PC-3 (cell line): ENCODE data around the gene VPS35L. TPM values are rescaled to one million over a fixed set of nuclear protein-coding genes. Genes with fewer than 3 reads are reported as not detected.
A peak's percentile ranks its signal among the peaks of the same experiment; 100 is the strongest.

Source experiments
- ATAC-seq: fragments of 200-7000 bp; cut with Tn5 transposase; 2 replicates; pipeline ENCODE4 v1.9.1; 2020; ENCODE audit warnings: mild to moderate bottlenecking, moderate library complexity
- BruUV-seq: library from RNA; stranded (reverse); fragments of 400-500 nt; replicated peaks from 2 replicates; lab custom pipeline; 2021; lab: Mats Ljungman, UMichigan
- CTCF ChIA-PET: fragments of 300-600 bp; sonication (Branson Sonifier 250); formaldehyde crosslinking; loops from one replicate; lab custom pipeline; 2022; ENCODE audit warnings: antibody characterized with exemption; lab: Charles Lee
- POLR2A ChIA-PET: fragments of 300-600 bp; sonication (Branson Sonifier 250); formaldehyde crosslinking; loops from one replicate; lab custom pipeline; 2022; ENCODE audit warnings: antibody characterized with exemption; ENCODE audit not compliant: unreplicated experiment; lab: Charles Lee
- DNase-seq: peaks from one replicate; pipeline ENCODE4 v3.0.0-alpha.2; 2015
- H2AFZ ChIP-seq: fragments of 300-600 bp; sonication (generic); 2 replicates; pipeline ENCODE4 v1.6.0; 2016; ENCODE audit warnings: antibody characterized with exemption, low read length
- H3F3A ChIP-seq: fragments of 300-600 bp; sonication (generic); one replicate; pipeline ENCODE4 v1.6.0; 2017; ENCODE audit warnings: antibody characterized with exemption, low read length, control low read depth, mild to moderate bottlenecking; ENCODE audit not compliant: unreplicated experiment
- H3K27ac ChIP-seq: fragments of 300-600 bp; sonication (generic); 2 replicates; pipeline ENCODE4 v1.5.1; 2016; ENCODE audit warnings: mild to moderate bottlenecking, low read length
- H3K27me3 ChIP-seq: fragments of 300-600 bp; sonication (generic); 2 replicates; pipeline ENCODE4 v1.6.1; 2016; ENCODE audit warnings: low read length, mixed read lengths
- H3K36me3 ChIP-seq: fragments of 300-600 bp; sonication (generic); 2 replicates; pipeline ENCODE4 v1.6.1; 2016; ENCODE audit warnings: low read depth, mixed run types, low read length, mixed read lengths
- H3K4me1 ChIP-seq: fragments of 300-600 bp; sonication (generic); 2 replicates; pipeline ENCODE4 v1.5.1; 2016; ENCODE audit warnings: low read length; ENCODE audit not compliant: insufficient read depth
- H3K4me2 ChIP-seq: fragments of 300-600 bp; sonication (generic); 2 replicates; pipeline ENCODE4 v1.6.0; 2016; ENCODE audit warnings: low read length
- H3K4me3 ChIP-seq: fragments of 300-600 bp; sonication (generic); 2 replicates; pipeline ENCODE4 v1.5.1; 2016; ENCODE audit warnings: mild to moderate bottlenecking, low read length, mixed read lengths
- H3K79me2 ChIP-seq: fragments of 300-600 bp; sonication (generic); 2 replicates; pipeline ENCODE4 v1.6.1; 2017; ENCODE audit warnings: low read length, mixed read lengths
- H3K9ac ChIP-seq: fragments of 300-600 bp; sonication (generic); 2 replicates; pipeline ENCODE4 v1.6.0; 2016; ENCODE audit warnings: mild to moderate bottlenecking, low read length
- H3K9me2 ChIP-seq: fragments of 300-600 bp; sonication (generic); replicated peaks from 2 replicates; pipeline ENCODE4 v1.6.1; 2016; ENCODE audit warnings: mixed run types, low read length, mixed read lengths
- H3K9me3 ChIP-seq: fragments of 300-600 bp; sonication (generic); 2 replicates; pipeline ENCODE4 v1.6.1; 2016; ENCODE audit warnings: low read length, mixed read lengths
- H4K20me1 ChIP-seq: fragments of 300-600 bp; sonication (generic); 2 replicates; pipeline ENCODE4 v1.6.1; 2016; ENCODE audit warnings: low read length, mixed read lengths
- EZH2 ChIP-seq: fragments of 300-600 bp; sonication (generic); IDR thresholded peaks from one replicate; pipeline ENCODE4 v1.6.1; 2017; ENCODE audit warnings: antibody characterized with exemption, mild to moderate bottlenecking, low read length; ENCODE audit not compliant: unreplicated experiment
- EZH2phosphoT487 ChIP-seq: fragments of 300-600 bp; sonication (generic); IDR thresholded peaks from 2 replicates; pipeline ENCODE4 v1.6.1; 2018; ENCODE audit warnings: mild to moderate bottlenecking, antibody characterized with exemption, low read length, borderline replicate concordance
- intact Hi-C: fragments of 100-400 bp; cut with micrococcal nuclease; formaldehyde crosslinking; loops from 2 replicates; pipeline ENCODE4 v1.9.0; 2023
- total RNA-seq: library from RNA; depleted of rRNA; stranded (reverse); fragments of >200 nt; gene quantifications from 2 replicates; pipeline ENCODE4 v1.2.3, GENCODE V29; 2014
- TF ChIP-seq, protein P1 (sequence below): fragments of 300-600 bp; sonication (generic); conservative IDR thresholded peaks from 2 replicates; pipeline ENCODE4 v1.5.1; 2017; ENCODE audit warnings: antibody characterized with exemption, low read depth, mild to moderate bottlenecking, low read length

Gene VPS35L
- total RNA-seq, 1 experiment from 2014 or later = 2.9 TPM

DNA sequence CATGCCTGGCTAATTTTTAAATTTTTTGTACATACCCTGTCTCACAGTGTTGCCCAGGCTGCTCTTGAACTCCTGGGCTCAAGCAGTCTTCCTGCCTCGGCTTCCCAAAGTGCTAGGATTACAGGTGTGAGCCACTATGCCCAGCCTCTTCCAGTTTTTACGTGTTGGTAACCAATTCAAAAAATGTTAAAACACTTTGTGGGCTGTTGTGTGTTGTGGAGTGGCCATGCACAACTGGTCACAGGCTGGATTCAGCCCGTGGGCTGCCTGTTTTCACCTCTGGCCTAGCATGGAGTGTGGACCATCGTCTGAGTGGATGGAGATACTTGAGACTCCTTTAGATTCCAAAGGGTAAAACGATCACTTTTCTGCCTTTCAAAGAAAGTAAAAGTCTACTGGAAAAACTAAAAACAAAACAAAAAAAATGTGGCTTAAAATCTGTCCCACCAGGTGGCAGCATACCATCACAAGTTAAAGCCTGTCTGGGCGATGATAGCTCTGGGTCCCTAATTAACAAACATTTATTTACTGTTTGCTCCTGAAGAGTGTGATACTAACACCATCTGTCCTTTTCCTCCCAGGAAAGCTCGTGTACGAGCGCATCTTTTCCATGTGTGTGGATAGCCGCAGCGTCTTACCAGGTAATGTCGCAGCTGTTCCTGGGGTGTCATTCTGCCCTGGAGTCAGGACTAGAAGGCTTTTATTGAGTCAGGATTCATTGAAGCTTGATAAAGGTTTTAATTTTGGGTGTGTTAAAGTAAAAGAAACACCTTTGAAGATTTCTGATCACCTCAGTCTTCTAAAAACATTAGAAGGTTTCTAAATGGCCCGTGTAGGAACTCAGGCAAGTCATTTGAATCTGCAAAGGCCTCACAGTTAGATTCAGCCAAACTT lies 45.8 kb downstream of the VPS35L start:
- Histone ChIP-seq H3K36me3 (no peaks in the 10 kb centered on the region; the same call in 1 of the 2 replicates), H3K4me3 (no peak overlapping the region), H2AFZ (peak overlapping the region; percentile 85), H3K4me1 (peaks cover 21% of the 10 kb centered on the region; the same call in 1 of the 2 replicates), H3K27me3 (no peaks in the 10 kb centered on the region), H3K4me2 (0 out of 2 replicates have a peak overlapping the region, but pooled peaks have one; percentile 34), H4K20me1 (no peaks in the 10 kb centered on the region), H3F3A (no peaks in the 10 kb centered on the region), H3K9me2 (no peaks in the 10 kb centered on the region), H3K9ac (0 out of 2 replicates have a peak overlapping the region, but pooled peaks have one; percentile 31), H3K9me3 (no peaks in the 10 kb centered on the region), H3K27ac (no peak overlapping the region), H3K79me2 (no peaks in the 10 kb centered on the region)
- ChIA-PET POLR2A (no interaction called here), CTCF (interaction anchor here (0.5 to 1.5 kb wide), 6 partner anchors 18 to 287 kb away, joined by 3 to 8 read pairs (median 6); no protein-coding TSS in a partner anchor)
- intact Hi-C loops = loop anchor here (1.0 to 2.0 kb wide), 2 partner anchors 43 to 284 kb away; no protein-coding TSS in a partner anchor
- no peak for TF ChIP-seq EZH2phosphoT487
- TF ChIP-seq, protein P1, sequence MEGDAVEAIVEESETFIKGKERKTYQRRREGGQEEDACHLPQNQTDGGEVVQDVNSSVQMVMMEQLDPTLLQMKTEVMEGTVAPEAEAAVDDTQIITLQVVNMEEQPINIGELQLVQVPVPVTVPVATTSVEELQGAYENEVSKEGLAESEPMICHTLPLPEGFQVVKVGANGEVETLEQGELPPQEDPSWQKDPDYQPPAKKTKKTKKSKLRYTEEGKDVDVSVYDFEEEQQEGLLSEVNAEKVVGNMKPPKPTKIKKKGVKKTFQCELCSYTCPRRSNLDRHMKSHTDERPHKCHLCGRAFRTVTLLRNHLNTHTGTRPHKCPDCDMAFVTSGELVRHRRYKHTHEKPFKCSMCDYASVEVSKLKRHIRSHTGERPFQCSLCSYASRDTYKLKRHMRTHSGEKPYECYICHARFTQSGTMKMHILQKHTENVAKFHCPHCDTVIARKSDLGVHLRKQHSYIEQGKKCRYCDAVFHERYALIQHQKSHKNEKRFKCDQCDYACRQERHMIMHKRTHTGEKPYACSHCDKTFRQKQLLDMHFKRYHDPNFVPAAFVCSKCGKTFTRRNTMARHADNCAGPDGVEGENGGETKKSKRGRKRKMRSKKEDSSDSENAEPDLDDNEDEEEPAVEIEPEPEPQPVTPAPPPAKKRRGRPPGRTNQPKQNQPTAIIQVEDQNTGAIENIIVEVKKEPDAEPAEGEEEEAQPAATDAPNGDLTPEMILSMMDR = peak; percentile 79
- ATAC-seq (no peak), DNase-seq (peak; percentile 47)
- no TSS peak for BruUV-seq

DNA sequence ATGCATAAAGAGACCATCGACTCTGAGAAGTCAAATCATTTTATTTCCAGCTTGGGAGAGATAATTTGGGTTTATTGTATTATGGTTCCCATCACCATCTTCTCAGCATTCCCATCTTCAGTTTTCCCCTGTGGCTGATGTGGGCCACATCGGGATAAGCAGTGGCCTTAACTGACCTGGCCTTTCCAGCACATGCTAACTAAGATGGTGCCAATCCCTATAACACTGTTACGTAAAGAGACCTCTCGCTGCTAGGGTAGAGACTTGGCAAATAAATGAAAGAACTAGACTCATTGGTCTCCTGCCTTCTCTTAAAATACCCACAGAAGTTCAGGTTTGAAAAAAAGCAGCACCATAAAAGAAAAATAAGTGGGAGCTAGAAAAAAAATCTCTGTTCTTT lies 49.4 kb downstream of the VPS35L start:
- ChIA-PET CTCF (no interaction called here), POLR2A (no interaction called here)
- intact Hi-C loops = loop anchor here (5.0 kb wide), 2 partner anchors 92 to 112 kb away; partner anchors contain the start of genes IQCK and KNOP1
- H3F3A ChIP-seq = peaks cover 3% of the 10 kb centered on the region
- H3K79me2 ChIP-seq = no peaks in the 10 kb centered on the region
- DNase-seq (no peak), ATAC-seq (no peak)
- no peaks in the 10 kb centered on the region for H3K9me3 ChIP-seq
- no peaks in the 10 kb centered on the region for H4K20me1 ChIP-seq
- H2AFZ ChIP-seq = no peak overlapping the region
- H3K4me3 ChIP-seq = no peak overlapping the region
- H3K27ac ChIP-seq = no peak overlapping the region
- H3K9me2 ChIP-seq = no peaks in the 10 kb centered on the region
- H3K4me2 ChIP-seq = no peak overlapping the region
- no TSS peak for BruUV-seq
- TF ChIP-seq EZH2phosphoT487 (no peak), EZH2 (no peak)
- TF ChIP-seq, protein P1 = no peak
- H3K27me3 ChIP-seq = no peaks in the 10 kb centered on the region
- H3K36me3 ChIP-seq = no peaks in the 10 kb centered on the region; the same call in 1 of the 2 replicates
- peaks cover 42% of the 10 kb centered on the region for H3K4me1 ChIP-seq
- H3K9ac ChIP-seq = no peak overlapping the region
